ENCODE measurements around the gene TACR1. TPM values are rescaled to one million over a fixed set of nuclear protein-coding genes. Genes with fewer than 3 reads are reported as not detected.

TACR1 gene
- total and polyA plus RNA-seq, 2 of the 13 experiments (the other 11 are each of a cell fraction or from before 2014, with no cell fraction given) = not detected

DNA sequence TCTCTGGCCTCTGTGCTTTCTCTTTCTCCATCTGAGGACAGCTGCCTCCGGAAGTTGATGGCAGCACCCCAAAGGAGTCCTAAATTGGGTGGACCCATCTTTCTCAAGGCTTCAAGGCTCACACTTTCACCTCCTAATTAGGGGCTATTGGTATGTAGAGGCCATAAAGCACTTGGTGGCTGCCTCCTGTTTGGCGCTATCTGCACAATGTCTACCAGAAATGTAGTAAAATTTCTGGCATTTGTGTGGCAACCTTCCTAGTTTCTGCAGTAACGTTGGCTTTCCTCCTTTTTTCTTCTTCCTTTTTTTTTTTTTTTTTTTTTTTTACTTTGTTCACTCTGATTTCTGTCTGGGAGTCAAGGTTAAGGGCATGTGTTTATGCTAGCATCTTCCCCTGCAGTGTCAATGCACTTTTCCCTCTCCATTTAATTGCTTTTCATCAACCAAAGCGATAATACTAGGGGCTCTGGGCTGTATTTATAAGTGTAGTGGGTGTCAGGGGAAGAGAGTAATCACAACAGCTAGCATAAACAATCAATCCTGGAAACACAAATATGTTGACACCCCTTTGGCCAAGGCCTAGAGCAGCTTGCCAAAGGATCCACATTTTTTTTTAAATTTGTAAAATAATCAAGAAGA lies 86.0 kb downstream of the TACR1 start:
- DNase-seq (ENCODE audit: low spot score) (no peak), ATAC-seq (no peak), FAIRE-seq (no peak)
- intact Hi-C loops (cut with micrococcal nuclease; ENCODE audit: unreplicated experiment) (no loop called here), in situ Hi-C loops (cut with HindIII; ENCODE audit: extremely low pct_ligation_motif_present, low pct_unique_long_range_greater_than_20kb) (no loop called here)
- no peak overlapping the region for H3K4me3 ChIP-seq (replicated peaks in 1 of 3; ENCODE audit: insufficient read depth in 1 of 3, low read depth in 2 of 3, low read length in 3 of 3)
- WGBS (ENCODE audit: low lambda C conversion rate) = 87% methylated on average over 4 of the region's 4 CpGs
- no peak overlapping the region for H2AFZ ChIP-seq (ENCODE audit: low read length)
- H4K20me1 ChIP-seq (ENCODE audit: insufficient read depth, low read length) = no peaks in the 10 kb centered on the region
- POLR2A ChIA-PET = no interaction called here
- no peak overlapping the region for H3K4me2 ChIP-seq (ENCODE audit: low read depth, low read length)
- no peaks in the 10 kb centered on the region for H3K36me3 ChIP-seq (replicated peaks in 1 of 2; ENCODE audit: control insufficient read depth in 1 of 2, insufficient read depth in 2 of 2, low read length in 2 of 2)
- no TSS peak for BruUV-seq (replicated peaks)
- H3K27me3 ChIP-seq (ENCODE audit: control insufficient read depth in 1 of 2, insufficient read depth in 2 of 2, low read length in 2 of 2) = no peaks in the 10 kb centered on the region; a peak in 1 of 5 replicates
- no peaks in the 10 kb centered on the region for H3K4me1 ChIP-seq (ENCODE audit: insufficient read depth, low read length)
- no peaks in the 10 kb centered on the region for H3K9me3 ChIP-seq (ENCODE audit: low read length)
- CTCF ChIA-PET (ENCODE audit: low intra/inter-chr PET ratio, low total read pairs) = no interaction called here
- no peak overlapping the region for H3K9ac ChIP-seq (ENCODE audit: insufficient read depth, low read depth, low read length)
- no peaks in the 10 kb centered on the region for H3K79me2 ChIP-seq (ENCODE audit: insufficient read depth, low read length)
- TF ChIP-seq GZF1 (CRISPR knock-in tag; IDR thresholded peaks at IDR 0.05) (no peak), MAFG (CRISPR knock-in tag; IDR thresholded peaks at IDR 0.05) (no peak), NONO (IDR thresholded peaks at IDR 0.05) (no peak), NONO (CRISPR knock-in tag; conservative IDR thresholded peaks at IDR 0.05) (no peak), MEF2D (CRISPR knock-in tag; IDR thresholded peaks at IDR 0.05) (no peak), RAD21 (CRISPR knock-in tag; IDR thresholded peaks at IDR 0.05) (no peak), ZNF724P (CRISPR knock-in tag; IDR thresholded peaks at IDR 0.05; ENCODE audit: borderline replicate concordance) (no peak), ZNF709 (CRISPR knock-in tag; IDR thresholded peaks at IDR 0.05) (no peak)
- TF ChIP-seq, protein P1, sequence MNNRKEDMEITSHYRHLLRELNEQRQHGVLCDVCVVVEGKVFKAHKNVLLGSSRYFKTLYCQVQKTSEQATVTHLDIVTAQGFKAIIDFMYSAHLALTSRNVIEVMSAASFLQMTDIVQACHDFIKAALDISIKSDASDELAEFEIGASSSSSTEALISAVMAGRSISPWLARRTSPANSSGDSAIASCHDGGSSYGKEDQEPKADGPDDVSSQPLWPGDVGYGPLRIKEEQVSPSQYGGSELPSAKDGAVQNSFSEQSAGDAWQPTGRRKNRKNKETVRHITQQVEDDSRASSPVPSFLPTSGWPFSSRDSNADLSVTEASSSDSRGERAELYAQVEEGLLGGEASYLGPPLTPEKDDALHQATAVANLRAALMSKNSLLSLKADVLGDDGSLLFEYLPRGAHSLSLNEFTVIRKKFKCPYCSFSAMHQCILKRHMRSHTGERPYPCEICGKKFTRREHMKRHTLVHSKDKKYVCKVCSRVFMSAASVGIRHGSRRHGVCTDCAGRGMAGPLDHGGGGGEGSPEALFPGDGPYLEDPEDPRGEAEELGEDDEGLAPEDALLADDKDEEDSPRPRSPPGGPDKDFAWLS (CRISPR knock-in tag; IDR thresholded peaks at IDR 0.05; ENCODE audit: borderline replicate concordance) = no peak
- TF ChIP-seq, protein P2, sequence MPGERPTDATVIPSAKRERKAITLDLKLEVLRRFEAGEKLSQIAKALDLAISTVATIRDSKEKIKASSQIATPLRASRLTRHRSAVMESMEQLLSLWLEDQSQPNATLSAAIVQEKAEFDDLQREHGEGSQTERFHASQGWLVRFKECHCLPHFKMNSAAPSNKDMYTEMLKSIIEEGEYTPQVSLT (CRISPR knock-in tag; IDR thresholded peaks at IDR 0.05; ENCODE audit: borderline replicate concordance, low read depth) = no peak
- no peak overlapping the region for H3K27ac ChIP-seq (ENCODE audit: extremely low read length, insufficient read depth, low read length)
